ENCODE measurements around the gene TRAPPC13. TPM values are rescaled to one million over a fixed set of nuclear protein-coding genes. Genes with fewer than 3 reads are reported as not detected.

The TRAPPC13 gene
- total and polyA plus RNA-seq, 2 donors (not counting 1 experiment from before 2014, with no cell fraction given) = 10.6 to 18.8 TPM

DNA sequence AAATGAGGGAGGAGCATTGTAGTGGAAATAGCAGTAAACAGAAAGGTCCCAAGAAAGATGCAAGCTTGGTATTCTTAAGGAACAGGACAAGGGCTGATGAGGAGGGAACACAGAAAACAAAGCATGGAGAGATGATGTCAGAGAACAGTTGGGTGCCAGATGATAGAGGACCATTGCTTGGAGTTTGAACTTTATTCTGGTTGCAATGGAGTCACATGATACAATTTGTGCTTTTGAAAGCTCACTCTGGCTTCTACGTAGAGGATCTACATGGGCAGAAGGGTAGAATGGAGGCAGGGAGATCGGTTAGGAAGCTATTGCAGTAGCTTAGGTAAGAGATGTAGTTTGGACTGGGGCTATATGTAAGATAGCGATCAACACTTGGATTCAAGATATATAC is 57.3 kb downstream of the TRAPPC13 start:
- no peak overlapping the region for H3K27ac Mint-ChIP-seq
- WGBS (ENCODE audit: insufficient coverage) = 100% methylated on average over 3 of the region's 3 CpGs
- peaks cover 15 to 17% of the 10 kb centered on the region in 2 experiments for H3K36me3 ChIP-seq (replicated peaks in 1 of 2; ENCODE audit: control extremely low read depth in 1 of 2, control insufficient read depth in 1 of 2, extremely low read depth in 1 of 2, insufficient read depth in 2 of 2, low read length in 1 of 2)
- intact Hi-C loops (cut with micrococcal nuclease) = no loop called here
- no peaks in the 10 kb centered on the region for H3K4me1 ChIP-seq (ENCODE audit: control insufficient read depth in 2 of 2, insufficient read depth in 2 of 2, low read length in 2 of 2)
- no peak overlapping the region for H3K27ac ChIP-seq (ENCODE audit: low read length in 2 of 2)
- no peak overlapping the region for H3K4me3 ChIP-seq (ENCODE audit: control extremely low read depth in 1 of 5, extremely low read depth in 1 of 5, insufficient read depth in 1 of 5, low read depth in 2 of 5, low read length in 4 of 5)
- no peaks in the 10 kb centered on the region for H3K79me2 ChIP-seq (ENCODE audit: control insufficient read depth, insufficient read depth, low read length)
- no peaks in the 10 kb centered on the region for H3K9me3 Mint-ChIP-seq (ENCODE audit: insufficient read depth)
- no peaks in the 10 kb centered on the region for H3K4me1 Mint-ChIP-seq
- ChIA-PET CTCF (no interaction called here), POLR2A (no interaction called here)
- no peaks in the 10 kb centered on the region for H3K9me3 ChIP-seq (ENCODE audit: control extremely low read depth in 1 of 3, control insufficient read depth in 2 of 3, insufficient read depth in 1 of 3, low read length in 2 of 3)
- H3K4me3 Mint-ChIP-seq = no peak overlapping the region
- TF ChIP-seq EZH2 (IDR thresholded peaks at IDR 0.05; ENCODE audit: borderline replicate concordance, insufficient read depth, low read depth, low read length, poor library complexity, severe bottlenecking) = no peak
- no peak overlapping the region for H2AFZ ChIP-seq (ENCODE audit: insufficient read depth, low read depth, low read length, poor library complexity, severe bottlenecking)
- DNase-seq (no peak), ATAC-seq (ENCODE audit: low read depth) (no peak)
- no peak overlapping the region for H3K4me2 ChIP-seq (replicated peaks; ENCODE audit: low read depth, low read length, poor library complexity, severe bottlenecking)
- H3K27me3 ChIP-seq (replicated peaks in 1 of 4; ENCODE audit: control extremely low read depth in 1 of 4, control insufficient read depth in 3 of 4, insufficient read depth in 4 of 4, low read length in 3 of 4) = no peaks in the 10 kb centered on the region
- no peaks in the 10 kb centered on the region for H4K20me1 ChIP-seq (ENCODE audit: control insufficient read depth, insufficient read depth, low read length, poor library complexity, severe bottlenecking)
- H3K27me3 Mint-ChIP-seq = no peaks in the 10 kb centered on the region
- no peak overlapping the region for H3K9ac ChIP-seq (ENCODE audit: low read length)

DNA sequence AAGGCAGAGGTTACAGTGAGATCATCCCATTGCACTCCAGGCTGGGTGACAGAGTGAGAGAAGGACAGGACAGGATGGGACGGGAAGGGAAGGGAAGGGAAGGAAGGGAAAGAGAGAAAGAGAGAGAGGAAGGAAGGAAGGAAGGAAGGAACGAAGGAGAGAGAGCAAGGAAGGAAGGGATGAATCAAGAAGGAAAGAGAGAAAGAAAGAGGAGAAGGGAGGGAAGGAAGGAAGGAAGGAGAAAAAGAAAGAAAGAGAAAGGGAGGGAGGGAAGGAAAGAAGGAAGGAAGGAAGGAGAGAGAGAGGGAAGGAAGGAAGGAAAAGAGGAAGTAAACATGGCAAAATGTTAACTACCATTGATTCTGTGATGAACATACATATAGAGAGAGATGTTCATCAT is 68.3 kb downstream of the TRAPPC13 start:
- DNase-seq (no peak), ATAC-seq (ENCODE audit: low read depth) (no peak)
- Mint-ChIP-seq H3K27me3 (no peaks in the 10 kb centered on the region), H3K4me3 (no peak overlapping the region), H3K9me3 (ENCODE audit: insufficient read depth) (no peaks in the 10 kb centered on the region), H3K27ac (no peak overlapping the region), H3K4me1 (peaks cover 4% of the 10 kb centered on the region)
- intact Hi-C loops (cut with micrococcal nuclease) = no loop called here
- no peaks in the 10 kb centered on the region for H3K9me3 ChIP-seq (ENCODE audit: control extremely low read depth in 1 of 3, control insufficient read depth in 2 of 3, insufficient read depth in 1 of 3, low read length in 2 of 3)
- H4K20me1 ChIP-seq (ENCODE audit: control insufficient read depth, insufficient read depth, low read length, poor library complexity, severe bottlenecking) = no peaks in the 10 kb centered on the region
- no peak overlapping the region for H3K9ac ChIP-seq (ENCODE audit: low read length)
- TF ChIP-seq, protein P1, sequence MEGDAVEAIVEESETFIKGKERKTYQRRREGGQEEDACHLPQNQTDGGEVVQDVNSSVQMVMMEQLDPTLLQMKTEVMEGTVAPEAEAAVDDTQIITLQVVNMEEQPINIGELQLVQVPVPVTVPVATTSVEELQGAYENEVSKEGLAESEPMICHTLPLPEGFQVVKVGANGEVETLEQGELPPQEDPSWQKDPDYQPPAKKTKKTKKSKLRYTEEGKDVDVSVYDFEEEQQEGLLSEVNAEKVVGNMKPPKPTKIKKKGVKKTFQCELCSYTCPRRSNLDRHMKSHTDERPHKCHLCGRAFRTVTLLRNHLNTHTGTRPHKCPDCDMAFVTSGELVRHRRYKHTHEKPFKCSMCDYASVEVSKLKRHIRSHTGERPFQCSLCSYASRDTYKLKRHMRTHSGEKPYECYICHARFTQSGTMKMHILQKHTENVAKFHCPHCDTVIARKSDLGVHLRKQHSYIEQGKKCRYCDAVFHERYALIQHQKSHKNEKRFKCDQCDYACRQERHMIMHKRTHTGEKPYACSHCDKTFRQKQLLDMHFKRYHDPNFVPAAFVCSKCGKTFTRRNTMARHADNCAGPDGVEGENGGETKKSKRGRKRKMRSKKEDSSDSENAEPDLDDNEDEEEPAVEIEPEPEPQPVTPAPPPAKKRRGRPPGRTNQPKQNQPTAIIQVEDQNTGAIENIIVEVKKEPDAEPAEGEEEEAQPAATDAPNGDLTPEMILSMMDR (IDR thresholded peaks at IDR 0.05) = no peak
- WGBS (ENCODE audit: insufficient coverage) = 95% methylated on average over 2 of the region's 2 CpGs
- no peaks in the 10 kb centered on the region for H3K27me3 ChIP-seq (replicated peaks in 1 of 4; ENCODE audit: control extremely low read depth in 1 of 4, control insufficient read depth in 3 of 4, insufficient read depth in 4 of 4, low read length in 3 of 4)
- no peak overlapping the region for H3K27ac ChIP-seq (ENCODE audit: low read length in 2 of 2)
- no peak overlapping the region for H3K4me3 ChIP-seq (ENCODE audit: control extremely low read depth in 1 of 5, extremely low read depth in 1 of 5, insufficient read depth in 1 of 5, low read depth in 2 of 5, low read length in 4 of 5)
- H3K4me2 ChIP-seq (replicated peaks; ENCODE audit: low read depth, low read length, poor library complexity, severe bottlenecking) = no peak overlapping the region
- H3K4me1 ChIP-seq (ENCODE audit: control insufficient read depth in 2 of 2, insufficient read depth in 2 of 2, low read length in 2 of 2) = peaks cover 18 to 20% of the 10 kb centered on the region in 2 donors
- peaks cover 2 to 8% of the 10 kb centered on the region in 2 experiments for H3K36me3 ChIP-seq (replicated peaks in 1 of 2; ENCODE audit: control extremely low read depth in 1 of 2, control insufficient read depth in 1 of 2, extremely low read depth in 1 of 2, insufficient read depth in 2 of 2, low read length in 1 of 2)
- ChIA-PET POLR2A (no interaction called here), CTCF (no interaction called here)
- H2AFZ ChIP-seq (ENCODE audit: insufficient read depth, low read depth, low read length, poor library complexity, severe bottlenecking) = no peak overlapping the region
- H3K79me2 ChIP-seq (ENCODE audit: control insufficient read depth, insufficient read depth, low read length) = no peaks in the 10 kb centered on the region

Data from B cell (primary cell).